Peyer's patch (tissue), 4 donors: ENCODE results near the gene TLE7. TPM values are rescaled to one million over a fixed set of nuclear protein-coding genes. Genes with fewer than 3 reads are reported as not detected.

Experiments used
- DNase-seq, 3 donors: peaks; one replicate each; pipeline ENCODE4 v3.0.0-alpha.2; 2017 to 2019
- H3K27ac ChIP-seq, 4 donors: fragments of 200-600 bp; sonication (generic); one replicate each; pipeline ENCODE4 v1.5.1; 2016 to 2019
- H3K27me3 ChIP-seq, 2 donors: fragments of 200-600 bp; sonication (generic); one replicate each; pipeline ENCODE4 v1.5.1; 2019
- H3K36me3 ChIP-seq, 3 donors: fragments of 200-600 bp; sonication (generic); one replicate each; pipeline ENCODE4 v1.5.1; 2016 to 2019
- H3K4me1 ChIP-seq, 4 donors: fragments of 200-600 bp; sonication (generic); one replicate each; pipeline ENCODE4 v1.5.1; 2016 to 2019
- H3K4me3 ChIP-seq, 4 donors: fragments of 200-600 bp; sonication (generic); 1 replicate in 3 of 4; 2 replicates in 1 of 4; pipeline ENCODE4 v1.5.1; 2016 to 2019; ENCODE audit warnings: mild to moderate bottlenecking in 1 of 4
- H3K9me3 ChIP-seq, 4 donors: fragments of 200-600 bp; sonication (generic); one replicate each; pipeline ENCODE4 v1.5.1; 2016 to 2019; ENCODE audit warnings: mild to moderate bottlenecking in 1 of 4
- POLR2A ChIP-seq, 2 donors: fragments of 450-650 bp; IDR thresholded peaks; one replicate each; pipeline ENCODE4 v1.5.1; 2017; ENCODE audit warnings: antibody characterized with exemption in 2 of 2, mild to moderate bottlenecking in 2 of 2, moderate library complexity in 2 of 2
- total RNA-seq, 4 donors: library from RNA; depleted of rRNA; stranded (reverse); fragments of >200 nt; gene quantifications; one replicate each; pipeline ENCODE4 v1.1.0, GENCODE V29; 2016
- TF ChIP-seq, protein P1 (sequence below), 6 experiments: fragments of 450-650 bp in 4 of 6; fragments of 200-600 bp in 2 of 6; sonication (generic) in 1 of 6; IDR thresholded peaks; one replicate each; pipeline ENCODE4 v1.5.1; 2017 to 2019; ENCODE audit warnings: antibody characterized with exemption in 6 of 6, mild to moderate bottlenecking in 3 of 6, moderate library complexity in 1 of 6

TLE7 gene
- total RNA-seq, 4 donors from 2014 or later: not detected

DNA sequence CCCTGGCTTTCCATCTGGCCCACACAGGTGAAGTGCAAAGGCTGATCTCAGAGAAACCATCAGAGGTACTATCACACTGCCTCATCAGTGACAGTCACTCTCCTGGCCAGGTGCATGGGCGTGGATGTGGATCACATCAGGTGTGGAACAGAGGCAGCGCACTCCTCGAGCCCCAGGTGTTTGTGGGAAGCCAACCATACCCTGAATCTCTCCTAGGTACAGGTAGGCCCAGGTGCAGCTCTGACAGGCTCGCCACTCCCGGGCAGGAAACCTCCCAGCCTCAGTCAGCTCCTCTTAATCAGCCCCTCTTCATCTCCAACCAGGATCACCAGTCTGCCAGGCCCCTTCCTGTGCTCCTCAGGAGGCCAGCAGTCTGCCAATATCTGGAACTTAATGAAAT, 31.7 kb downstream of the TLE7 start:
- H3K27me3 ChIP-seq: no peaks in the 10 kb centered on the region
- no peaks in the 10 kb centered on the region for H3K36me3 ChIP-seq
- no peak for DNase-seq

DNA sequence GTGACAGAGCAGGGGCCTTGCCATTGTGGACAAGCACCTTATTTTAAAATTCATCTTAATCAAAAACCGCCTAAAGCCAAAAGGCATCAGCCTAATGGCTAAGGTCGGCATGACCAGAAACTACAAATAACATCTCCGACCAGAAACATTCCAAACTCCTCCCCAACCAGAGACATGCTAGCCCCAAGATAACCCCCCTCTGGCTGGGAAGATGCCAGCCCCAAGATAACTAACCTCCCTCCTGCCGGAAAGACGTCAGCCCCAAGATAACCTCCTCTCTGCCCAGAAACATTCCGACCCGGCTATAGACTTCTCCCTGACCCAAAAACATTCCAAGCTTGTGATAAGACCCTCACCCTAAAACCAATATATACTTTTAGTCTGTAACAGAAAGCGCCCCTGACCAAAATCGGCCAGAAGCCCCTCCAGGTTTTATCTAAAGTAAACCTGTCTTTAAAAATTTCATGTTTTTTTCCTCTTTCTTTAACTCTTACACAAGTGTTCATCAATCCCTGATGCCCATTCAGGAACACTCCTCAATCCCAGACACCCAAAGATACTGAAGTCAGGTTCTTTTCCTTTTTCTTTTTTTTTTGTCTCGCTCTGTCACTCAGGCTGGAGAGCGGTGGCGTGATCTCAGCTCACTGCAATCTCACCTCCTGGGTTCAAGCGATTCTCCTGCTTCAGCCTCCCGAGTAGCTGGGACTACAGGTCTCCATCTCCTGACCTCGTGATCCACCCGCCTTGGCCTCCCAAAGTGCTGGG, 32.7 kb downstream of the TLE7 start:
- Histone ChIP-seq H3K36me3 (no peaks in the 10 kb centered on the region), H3K4me3 (no peak overlapping the region), H3K27ac (no peak overlapping the region), H3K27me3 (no peaks in the 10 kb centered on the region), H3K9me3 (no peaks in the 10 kb centered on the region), H3K4me1 (peaks cover 0 to 10% (median 3%) of the 10 kb centered on the region in 4 donors)
- no peak for DNase-seq
- TF ChIP-seq, protein P1, sequence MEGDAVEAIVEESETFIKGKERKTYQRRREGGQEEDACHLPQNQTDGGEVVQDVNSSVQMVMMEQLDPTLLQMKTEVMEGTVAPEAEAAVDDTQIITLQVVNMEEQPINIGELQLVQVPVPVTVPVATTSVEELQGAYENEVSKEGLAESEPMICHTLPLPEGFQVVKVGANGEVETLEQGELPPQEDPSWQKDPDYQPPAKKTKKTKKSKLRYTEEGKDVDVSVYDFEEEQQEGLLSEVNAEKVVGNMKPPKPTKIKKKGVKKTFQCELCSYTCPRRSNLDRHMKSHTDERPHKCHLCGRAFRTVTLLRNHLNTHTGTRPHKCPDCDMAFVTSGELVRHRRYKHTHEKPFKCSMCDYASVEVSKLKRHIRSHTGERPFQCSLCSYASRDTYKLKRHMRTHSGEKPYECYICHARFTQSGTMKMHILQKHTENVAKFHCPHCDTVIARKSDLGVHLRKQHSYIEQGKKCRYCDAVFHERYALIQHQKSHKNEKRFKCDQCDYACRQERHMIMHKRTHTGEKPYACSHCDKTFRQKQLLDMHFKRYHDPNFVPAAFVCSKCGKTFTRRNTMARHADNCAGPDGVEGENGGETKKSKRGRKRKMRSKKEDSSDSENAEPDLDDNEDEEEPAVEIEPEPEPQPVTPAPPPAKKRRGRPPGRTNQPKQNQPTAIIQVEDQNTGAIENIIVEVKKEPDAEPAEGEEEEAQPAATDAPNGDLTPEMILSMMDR (IDR thresholded peaks at IDR 0.05): no peak
- TF ChIP-seq POLR2A (IDR thresholded peaks at IDR 0.05): no peak

More for the DNA sequence above, 31.7 kb downstream of the TLE7 start:
- no peaks in the 10 kb centered on the region for H3K9me3 ChIP-seq
- peaks cover 0 to 10% (median 3%) of the 10 kb centered on the region in 4 donors for H3K4me1 ChIP-seq
- TF ChIP-seq, protein P1 (IDR thresholded peaks at IDR 0.05): no peak
- no peak for TF ChIP-seq POLR2A (IDR thresholded peaks at IDR 0.05)
- no peak overlapping the region for H3K4me3 ChIP-seq
- no peak overlapping the region for H3K27ac ChIP-seq

DNA sequence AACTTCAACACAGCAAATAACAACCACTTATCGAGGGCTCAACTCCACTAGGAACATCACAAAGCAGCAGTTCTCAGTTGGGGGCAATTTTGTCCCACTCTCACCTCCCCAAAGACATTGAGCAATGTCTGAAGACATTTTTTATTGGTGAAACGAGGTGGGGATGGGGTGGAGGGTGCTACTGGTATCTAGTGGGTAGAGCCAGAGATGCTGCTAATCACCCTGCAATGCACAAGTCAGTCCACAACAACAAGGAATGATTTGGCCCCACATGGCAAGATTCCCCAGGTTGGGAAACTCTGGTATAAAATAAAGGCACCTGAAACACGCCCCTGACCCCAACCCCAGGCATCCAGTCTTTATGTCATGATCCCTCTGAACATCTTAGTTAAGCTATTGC, 33.3 kb downstream of the TLE7 start:
- Histone ChIP-seq H3K4me1 (peaks cover 0 to 10% (median 3%) of the 10 kb centered on the region in 4 donors), H3K36me3 (no peaks in the 10 kb centered on the region), H3K9me3 (no peaks in the 10 kb centered on the region), H3K27ac (no peak overlapping the region), H3K27me3 (no peaks in the 10 kb centered on the region), H3K4me3 (no peak overlapping the region)
- no peak for TF ChIP-seq POLR2A (IDR thresholded peaks at IDR 0.05)
- TF ChIP-seq, protein P1 (IDR thresholded peaks at IDR 0.05): no peak
- DNase-seq: no peak

DNA sequence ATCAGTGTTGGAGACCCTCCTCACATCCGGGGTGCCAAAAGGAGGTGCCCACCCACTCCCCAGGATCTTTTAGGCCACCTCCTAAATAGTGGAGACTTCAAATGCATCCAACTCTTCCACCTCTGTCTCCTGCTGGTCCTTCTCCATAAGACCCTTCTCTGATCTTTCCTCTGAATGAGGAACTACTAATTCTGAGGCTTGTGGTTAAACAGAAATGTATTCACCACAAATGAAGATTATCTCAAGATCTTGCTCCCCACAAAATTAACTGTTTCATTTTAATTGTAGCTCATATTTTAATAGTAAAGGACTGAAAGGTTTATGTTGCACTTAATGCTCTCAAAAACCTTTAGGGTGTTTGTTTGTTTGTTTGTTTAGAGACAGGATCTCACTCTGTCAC, 34.1 kb downstream of the TLE7 start:
- Histone ChIP-seq H3K4me3 (no peak overlapping the region), H3K9me3 (no peaks in the 10 kb centered on the region), H3K27me3 (no peaks in the 10 kb centered on the region), H3K27ac (no peak overlapping the region), H3K4me1 (peaks cover 0 to 7% (median 3%) of the 10 kb centered on the region in 4 donors), H3K36me3 (no peaks in the 10 kb centered on the region)
- no peak for DNase-seq
- TF ChIP-seq, protein P1 (IDR thresholded peaks at IDR 0.05): no peak
- TF ChIP-seq POLR2A (IDR thresholded peaks at IDR 0.05): no peak

DNA sequence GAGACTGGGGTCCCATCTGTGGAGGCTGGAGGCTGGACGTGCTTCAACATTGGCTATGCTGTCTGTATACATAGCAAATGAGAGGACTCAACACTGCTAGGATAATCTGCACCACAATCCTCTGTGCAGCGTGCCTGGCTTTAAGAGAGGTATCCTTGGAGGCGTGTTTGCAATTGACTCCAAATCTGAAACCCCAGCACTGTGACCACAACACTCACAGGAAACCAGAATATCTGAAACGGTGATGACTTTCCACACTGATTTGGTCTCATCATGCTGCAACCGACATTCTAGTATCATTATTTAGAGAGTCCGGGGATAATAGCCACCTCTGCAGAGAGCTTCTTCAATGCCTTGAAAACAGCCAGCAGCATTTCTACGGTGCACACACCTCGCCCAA, 35.1 kb downstream of the TLE7 start:
- no peaks in the 10 kb centered on the region for H3K4me1 ChIP-seq
- H3K27me3 ChIP-seq: no peaks in the 10 kb centered on the region
- TF ChIP-seq POLR2A (IDR thresholded peaks at IDR 0.05): no peak
- TF ChIP-seq, protein P1 (IDR thresholded peaks at IDR 0.05): no peak
- no peak for DNase-seq
- no peak overlapping the region for H3K27ac ChIP-seq
- no peaks in the 10 kb centered on the region for H3K36me3 ChIP-seq
- no peak overlapping the region for H3K4me3 ChIP-seq
- H3K9me3 ChIP-seq: no peaks in the 10 kb centered on the region
